Endometrial microvascular endothelial cells (primary cell): ENCODE data around the gene VSTM4. TPM values are rescaled to one million over a fixed set of nuclear protein-coding genes. Genes with fewer than 3 reads are reported as not detected.

Source experiments
- in situ Hi-C: cut with HindIII; loops from 2 replicates; pipeline ENCODE4 v1.10.0; 2017; ENCODE audit warnings: low sequenced_read_pairs, low pct_unique_long_range_greater_than_20kb; ENCODE audit errors: inconsistent ontology term
- total RNA-seq: library from RNA; depleted of rRNA; stranded (reverse); fragments of >200 nt; gene quantifications from one replicate; pipeline ENCODE4 v1.2.3, GENCODE V29; 2015; ENCODE audit errors: inconsistent ontology term

VSTM4 gene
- total RNA-seq, 1 donor from 2014 or later: 0.56 TPM

GRCh38 chr10:49080071-49080470 is 35.3 kb downstream of the VSTM4 start:
- in situ Hi-C loops: no loop called here

- in situ Hi-C loops: no loop called here
Measured at GRCh38 chr10:49079499-49079898, 35.8 kb downstream of the VSTM4 start.

- in situ Hi-C loops: no loop called here
Measured at GRCh38 chr10:49079072-49079471, 36.2 kb downstream of the VSTM4 start.

GRCh38 chr10:49078433-49078832 is 36.9 kb downstream of the VSTM4 start:
- in situ Hi-C loops: no loop called here

GRCh38 chr10:49076741-49077521 is 38.4 kb downstream of the VSTM4 start:
- in situ Hi-C loops: no loop called here

GRCh38 chr10:49076319-49076718 is 39.0 kb downstream of the VSTM4 start:
- in situ Hi-C loops: no loop called here

GRCh38 chr10:49075743-49076142 is 39.6 kb downstream of the VSTM4 start:
- in situ Hi-C loops: no loop called here

GRCh38 chr10:49074836-49075682 is 40.3 kb downstream of the VSTM4 start:
- in situ Hi-C loops: no loop called here

GRCh38 chr10:49072166-49072885 is 43.0 kb downstream of the VSTM4 start:
- in situ Hi-C loops: no loop called here

- in situ Hi-C loops: no loop called here
Measured at GRCh38 chr10:49071160-49071761, 44.1 kb downstream of the VSTM4 start.

- in situ Hi-C loops: no loop called here
Measured at GRCh38 chr10:49070701-49071100, 44.6 kb downstream of the VSTM4 start.

- in situ Hi-C loops: no loop called here
Measured at GRCh38 chr10:49068672-49069217, 46.6 kb downstream of the VSTM4 start.

- in situ Hi-C loops: no loop called here
Measured at GRCh38 chr10:49068209-49068608, 47.1 kb downstream of the VSTM4 start.

- in situ Hi-C loops: no loop called here
Measured at GRCh38 chr10:49066944-49067730, 48.2 kb downstream of the VSTM4 start.

GRCh38 chr10:49062229-49062628 is 53.1 kb downstream of the VSTM4 start:
- in situ Hi-C loops: no loop called here

- in situ Hi-C loops: no loop called here
Measured at GRCh38 chr10:49061667-49062066, 53.7 kb downstream of the VSTM4 start.

GRCh38 chr10:49058463-49059255 is 56.7 kb downstream of the VSTM4 start:
- in situ Hi-C loops: no loop called here
